ENCODE results near the gene HSPA12A. TPM values are rescaled to one million over a fixed set of nuclear protein-coding genes. Genes with fewer than 3 reads are reported as not detected.

Gene HSPA12A
- total and polyA plus RNA-seq, 2 of the 13 experiments (the other 11 are each of a cell fraction or from before 2014, with no cell fraction given) = 6.4 to 13.6 TPM

DNA sequence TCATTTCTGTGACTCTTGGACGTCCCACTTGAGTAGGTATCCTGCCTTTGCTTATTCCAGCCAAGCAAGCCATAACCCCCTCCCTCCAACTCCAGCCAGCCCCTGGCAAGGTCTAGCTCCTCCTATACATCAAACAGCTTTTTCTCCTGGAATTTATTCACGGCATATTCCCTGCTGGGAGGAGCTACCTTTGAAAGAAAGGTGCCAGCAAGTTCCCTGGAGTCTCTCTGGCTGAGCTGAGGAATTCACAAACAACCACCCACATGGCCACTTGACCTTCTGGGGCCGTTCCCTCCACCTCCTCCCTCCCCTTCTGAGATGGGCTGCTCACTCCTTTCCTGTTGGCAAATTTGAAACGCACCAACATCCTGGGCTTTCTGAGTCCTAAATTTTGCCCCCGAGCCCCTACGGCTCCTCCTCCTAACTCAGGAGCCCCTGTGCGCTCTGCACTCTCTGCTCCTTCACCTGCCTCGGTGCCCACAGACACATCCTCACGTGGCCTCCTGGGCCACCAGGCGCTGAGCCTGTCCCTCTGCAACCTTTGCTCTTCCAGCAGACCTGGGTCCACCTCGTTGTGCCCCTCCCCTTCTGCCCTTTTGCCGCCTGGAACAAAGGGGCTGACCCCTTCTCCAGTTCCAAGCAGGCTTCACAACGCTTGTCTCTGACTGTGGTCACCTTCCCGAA, 48.0 kb downstream of the HSPA12A start (continued):
- TF ChIP-seq, protein P1, sequence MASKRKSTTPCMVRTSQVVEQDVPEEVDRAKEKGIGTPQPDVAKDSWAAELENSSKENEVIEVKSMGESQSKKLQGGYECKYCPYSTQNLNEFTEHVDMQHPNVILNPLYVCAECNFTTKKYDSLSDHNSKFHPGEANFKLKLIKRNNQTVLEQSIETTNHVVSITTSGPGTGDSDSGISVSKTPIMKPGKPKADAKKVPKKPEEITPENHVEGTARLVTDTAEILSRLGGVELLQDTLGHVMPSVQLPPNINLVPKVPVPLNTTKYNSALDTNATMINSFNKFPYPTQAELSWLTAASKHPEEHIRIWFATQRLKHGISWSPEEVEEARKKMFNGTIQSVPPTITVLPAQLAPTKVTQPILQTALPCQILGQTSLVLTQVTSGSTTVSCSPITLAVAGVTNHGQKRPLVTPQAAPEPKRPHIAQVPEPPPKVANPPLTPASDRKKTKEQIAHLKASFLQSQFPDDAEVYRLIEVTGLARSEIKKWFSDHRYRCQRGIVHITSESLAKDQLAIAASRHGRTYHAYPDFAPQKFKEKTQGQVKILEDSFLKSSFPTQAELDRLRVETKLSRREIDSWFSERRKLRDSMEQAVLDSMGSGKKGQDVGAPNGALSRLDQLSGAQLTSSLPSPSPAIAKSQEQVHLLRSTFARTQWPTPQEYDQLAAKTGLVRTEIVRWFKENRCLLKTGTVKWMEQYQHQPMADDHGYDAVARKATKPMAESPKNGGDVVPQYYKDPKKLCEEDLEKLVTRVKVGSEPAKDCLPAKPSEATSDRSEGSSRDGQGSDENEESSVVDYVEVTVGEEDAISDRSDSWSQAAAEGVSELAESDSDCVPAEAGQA (IDR thresholded peaks at IDR 0.05; ENCODE audit: low read depth) = no peak
- TF ChIP-seq, protein P1 (CRISPR knock-in tag; IDR thresholded peaks at IDR 0.05; ENCODE audit: borderline replicate concordance) = no peak
- TF ChIP-seq, protein P2, sequence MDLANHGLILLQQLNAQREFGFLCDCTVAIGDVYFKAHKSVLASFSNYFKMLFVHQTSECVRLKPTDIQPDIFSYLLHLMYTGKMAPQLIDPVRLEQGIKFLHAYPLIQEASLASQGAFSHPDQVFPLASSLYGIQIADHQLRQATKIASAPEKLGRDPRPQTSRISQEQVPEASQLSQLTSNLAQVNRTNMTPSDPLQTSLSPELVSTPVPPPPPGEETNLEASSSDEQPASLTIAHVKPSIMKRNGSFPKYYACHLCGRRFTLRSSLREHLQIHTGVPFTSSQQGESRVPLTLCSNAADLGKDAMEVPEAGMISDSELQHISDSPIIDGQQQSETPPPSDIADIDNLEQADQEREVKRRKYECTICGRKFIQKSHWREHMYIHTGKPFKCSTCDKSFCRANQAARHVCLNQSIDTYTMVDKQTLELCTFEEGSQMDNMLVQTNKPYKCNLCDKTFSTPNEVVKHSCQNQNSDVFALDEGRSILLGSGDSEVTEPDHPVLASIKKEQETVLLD (CRISPR knock-in tag; IDR thresholded peaks at IDR 0.05; ENCODE audit: low read depth) = no peak
- TF ChIP-seq CHD4 (IDR thresholded peaks at IDR 0.05; ENCODE audit: borderline replicate concordance, low read length) (no peak), RBFOX2 (IDR thresholded peaks at IDR 0.05; ENCODE audit: low read depth, low read length) (no peak), ZNF567 (CRISPR knock-in tag; IDR thresholded peaks at IDR 0.05; ENCODE audit: borderline replicate concordance) (no peak), CCAR2 (optimal IDR thresholded peaks at IDR 0.05; ENCODE audit: low read depth, low read length) (no peak), MZF1 (CRISPR knock-in tag; IDR thresholded peaks at IDR 0.05; ENCODE audit: borderline replicate concordance) (no peak), ATM (IDR thresholded peaks at IDR 0.05; ENCODE audit: borderline replicate concordance) (no peak), GABPA (IDR thresholded peaks at IDR 0.05; ENCODE audit: low read depth, low read length) (no peak), GABPA (CRISPR knock-in tag; IDR thresholded peaks at IDR 0.05; ENCODE audit: low read depth) (no peak)
- TF ChIP-seq, protein P3, sequence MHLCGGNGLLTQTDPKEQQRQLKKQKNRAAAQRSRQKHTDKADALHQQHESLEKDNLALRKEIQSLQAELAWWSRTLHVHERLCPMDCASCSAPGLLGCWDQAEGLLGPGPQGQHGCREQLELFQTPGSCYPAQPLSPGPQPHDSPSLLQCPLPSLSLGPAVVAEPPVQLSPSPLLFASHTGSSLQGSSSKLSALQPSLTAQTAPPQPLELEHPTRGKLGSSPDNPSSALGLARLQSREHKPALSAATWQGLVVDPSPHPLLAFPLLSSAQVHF (CRISPR knock-in tag; IDR thresholded peaks at IDR 0.05) = no peak
- TF ChIP-seq, protein P4, sequence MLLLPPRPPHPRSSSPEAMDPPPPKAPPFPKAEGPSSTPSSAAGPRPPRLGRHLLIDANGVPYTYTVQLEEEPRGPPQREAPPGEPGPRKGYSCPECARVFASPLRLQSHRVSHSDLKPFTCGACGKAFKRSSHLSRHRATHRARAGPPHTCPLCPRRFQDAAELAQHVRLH (CRISPR knock-in tag; IDR thresholded peaks at IDR 0.05; ENCODE audit: borderline replicate concordance, low read depth) = no peak
- TF ChIP-seq, protein P5, sequence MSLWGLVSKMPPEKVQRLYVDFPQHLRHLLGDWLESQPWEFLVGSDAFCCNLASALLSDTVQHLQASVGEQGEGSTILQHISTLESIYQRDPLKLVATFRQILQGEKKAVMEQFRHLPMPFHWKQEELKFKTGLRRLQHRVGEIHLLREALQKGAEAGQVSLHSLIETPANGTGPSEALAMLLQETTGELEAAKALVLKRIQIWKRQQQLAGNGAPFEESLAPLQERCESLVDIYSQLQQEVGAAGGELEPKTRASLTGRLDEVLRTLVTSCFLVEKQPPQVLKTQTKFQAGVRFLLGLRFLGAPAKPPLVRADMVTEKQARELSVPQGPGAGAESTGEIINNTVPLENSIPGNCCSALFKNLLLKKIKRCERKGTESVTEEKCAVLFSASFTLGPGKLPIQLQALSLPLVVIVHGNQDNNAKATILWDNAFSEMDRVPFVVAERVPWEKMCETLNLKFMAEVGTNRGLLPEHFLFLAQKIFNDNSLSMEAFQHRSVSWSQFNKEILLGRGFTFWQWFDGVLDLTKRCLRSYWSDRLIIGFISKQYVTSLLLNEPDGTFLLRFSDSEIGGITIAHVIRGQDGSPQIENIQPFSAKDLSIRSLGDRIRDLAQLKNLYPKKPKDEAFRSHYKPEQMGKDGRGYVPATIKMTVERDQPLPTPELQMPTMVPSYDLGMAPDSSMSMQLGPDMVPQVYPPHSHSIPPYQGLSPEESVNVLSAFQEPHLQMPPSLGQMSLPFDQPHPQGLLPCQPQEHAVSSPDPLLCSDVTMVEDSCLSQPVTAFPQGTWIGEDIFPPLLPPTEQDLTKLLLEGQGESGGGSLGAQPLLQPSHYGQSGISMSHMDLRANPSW (CRISPR knock-in tag; IDR thresholded peaks at IDR 0.05; ENCODE audit: borderline replicate concordance) = no peak
- TF ChIP-seq, protein P6, sequence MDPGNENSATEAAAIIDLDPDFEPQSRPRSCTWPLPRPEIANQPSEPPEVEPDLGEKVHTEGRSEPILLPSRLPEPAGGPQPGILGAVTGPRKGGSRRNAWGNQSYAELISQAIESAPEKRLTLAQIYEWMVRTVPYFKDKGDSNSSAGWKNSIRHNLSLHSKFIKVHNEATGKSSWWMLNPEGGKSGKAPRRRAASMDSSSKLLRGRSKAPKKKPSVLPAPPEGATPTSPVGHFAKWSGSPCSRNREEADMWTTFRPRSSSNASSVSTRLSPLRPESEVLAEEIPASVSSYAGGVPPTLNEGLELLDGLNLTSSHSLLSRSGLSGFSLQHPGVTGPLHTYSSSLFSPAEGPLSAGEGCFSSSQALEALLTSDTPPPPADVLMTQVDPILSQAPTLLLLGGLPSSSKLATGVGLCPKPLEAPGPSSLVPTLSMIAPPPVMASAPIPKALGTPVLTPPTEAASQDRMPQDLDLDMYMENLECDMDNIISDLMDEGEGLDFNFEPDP (CRISPR knock-in tag; conservative IDR thresholded peaks at IDR 0.05) = no peak
